H1 (cell line): ENCODE data around the gene CAPN13. TPM values are rescaled to one million over a fixed set of nuclear protein-coding genes. Genes with fewer than 3 reads are reported as not detected.

Source experiments
- CTCF ChIA-PET: fragments of 300-600 bp; sonication (Branson Sonifier 250); formaldehyde crosslinking; loops from one replicate; lab custom pipeline; 2021; ENCODE audit not compliant: partially characterized antibody; lab: Charles Lee
- POLR2A ChIA-PET: fragments of 300-600 bp; sonication (Branson Sonifier 250); formaldehyde crosslinking; loops from one replicate; lab custom pipeline; 2021; ENCODE audit warnings: inconsistent platforms; ENCODE audit not compliant: partially characterized antibody; lab: Charles Lee
- DNase-seq, 2 experiments: peaks; one replicate each; pipeline versions ENCODE4 v3.0.0 to v3.0.0-alpha.2; 2010 to 2022; ENCODE audit warnings: low spot score in 2 of 2, low read depth in 1 of 2, mixed read lengths in 1 of 2
- FAIRE-seq: peaks from 2 replicates; lab custom pipeline; 2011; peaks lifted over from hg19 to GRCh38; lab: Jason Lieb, UNC
- H2AFZ ChIP-seq: 2 replicates; pipeline ENCODE4 v1.8.1; 2012; ENCODE audit warnings: low read length, inconsistent platforms
- H2AK5ac ChIP-seq: 2 replicates; pipeline ENCODE4 v1.6.1; 2013; ENCODE audit warnings: low read depth, low read length
- H2BK120ac ChIP-seq: replicated peaks from 2 replicates; pipeline ENCODE3; 2013; ENCODE audit warnings: low read depth, low read length, inconsistent platforms
- H2BK12ac ChIP-seq: 2 replicates; pipeline ENCODE4 v1.6.1; 2013; ENCODE audit warnings: low read depth, low read length
- H2BK15ac ChIP-seq: 2 replicates; pipeline ENCODE4 v1.6.1; 2013; ENCODE audit warnings: low read length
- H2BK20ac ChIP-seq: 2 replicates; pipeline ENCODE4 v1.6.1; 2013; ENCODE audit warnings: low read length
- H2BK5ac ChIP-seq: 2 replicates; pipeline ENCODE4 v1.6.1; 2013; ENCODE audit warnings: low read depth, low read length
- H3K14ac ChIP-seq: 2 replicates; pipeline ENCODE4 v1.6.1; 2013; ENCODE audit warnings: inconsistent platforms; ENCODE audit not compliant: insufficient read length
- H3K18ac ChIP-seq: 2 replicates; pipeline ENCODE4 v1.6.1; 2013; ENCODE audit warnings: low read length; ENCODE audit errors: extremely low read depth
- H3K23ac ChIP-seq: 2 replicates; pipeline ENCODE4 v1.6.1; 2013; ENCODE audit warnings: inconsistent platforms; ENCODE audit not compliant: insufficient read length
- H3K23me2 ChIP-seq: 2 replicates; pipeline ENCODE4 v1.6.1; 2013; ENCODE audit warnings: low read depth, low read length
- H3K27ac ChIP-seq: 2 replicates; pipeline ENCODE4 v1.6.1; 2011; ENCODE audit warnings: low read depth, low read length, inconsistent platforms
- H3K27me3 ChIP-seq, 4 experiments: replicated peaks in 1 of 4; 1 replicate in 1 of 4; 2 replicates in 3 of 4; pipeline versions ENCODE4 v1.6.1 to v1.8.1; 2011 to 2013; ENCODE audit warnings: low read length in 3 of 4, mild to moderate bottlenecking in 3 of 4, inconsistent platforms in 2 of 4, mixed read lengths in 2 of 4, moderate library complexity in 1 of 4; ENCODE audit not compliant: control insufficient read depth in 3 of 4, insufficient read depth in 3 of 4; ENCODE audit errors: extremely low read depth in 1 of 4
- H3K36me3 ChIP-seq, 4 experiments: 2 replicates each; pipeline versions ENCODE4 v1.6.1 to v1.8.1; 2011 to 2013; ENCODE audit warnings: mild to moderate bottlenecking in 4 of 4, low read length in 3 of 4, moderate library complexity in 2 of 4, control low read depth in 1 of 4, inconsistent platforms in 1 of 4; ENCODE audit not compliant: insufficient read depth in 4 of 4, control insufficient read depth in 2 of 4
- H3K4ac ChIP-seq: replicated peaks from 2 replicates; pipeline ENCODE3; 2013; ENCODE audit warnings: low read length, low read depth, mixed read lengths, inconsistent platforms; ENCODE audit not compliant: insufficient read length
- H3K4me1 ChIP-seq, 4 experiments: replicated peaks in 1 of 4; 1 replicate in 1 of 4; 2 replicates in 3 of 4; pipeline versions ENCODE4 v1.6.1 to v1.8.1; 2011 to 2013; ENCODE audit warnings: low read length in 3 of 4, inconsistent platforms in 2 of 4, mixed read lengths in 1 of 4; ENCODE audit not compliant: insufficient read depth in 4 of 4, control insufficient read depth in 3 of 4
- H3K4me2 ChIP-seq, 2 experiments: 2 replicates each; pipeline versions ENCODE4 v1.6.1 to v1.8.1; 2011 to 2013; ENCODE audit warnings: low read depth in 2 of 2, low read length in 2 of 2, control low read depth in 1 of 2, inconsistent platforms in 1 of 2, mild to moderate bottlenecking in 1 of 2; ENCODE audit not compliant: insufficient read depth in 1 of 2
- H3K4me3 ChIP-seq, 4 experiments: fragments of 200-600, 300-600 bp in 1 of 4; sonication (generic), shearing (Covaris generic), sonication (Bioruptor Twin) in 1 of 4; 2 replicates each; pipeline versions ENCODE4 v1.5.1 to v1.8.1; 2011 to 2016; ENCODE audit warnings: low read length in 4 of 4, low read depth in 3 of 4, control low read depth in 2 of 4, inconsistent platforms in 2 of 4, mild to moderate bottlenecking in 2 of 4, mixed read lengths in 1 of 4, moderate library complexity in 1 of 4; ENCODE audit not compliant: insufficient read depth in 2 of 4; ENCODE audit errors: extremely low read depth in 1 of 4
- H3K56ac ChIP-seq: replicated peaks from 2 replicates; pipeline ENCODE3; 2013; ENCODE audit warnings: low read depth, mild to moderate bottlenecking, mixed read lengths, low read length, inconsistent platforms; ENCODE audit not compliant: insufficient read length
- H3K79me1 ChIP-seq: 2 replicates; pipeline ENCODE4 v1.6.1; 2013; ENCODE audit warnings: low read depth, low read length, control low read depth
- H3K79me2 ChIP-seq, 2 experiments: 2 replicates each; pipeline versions ENCODE4 v1.6.1 to v1.8.1; 2012 to 2013; ENCODE audit warnings: low read length in 2 of 2, mild to moderate bottlenecking in 2 of 2, inconsistent platforms in 1 of 2; ENCODE audit not compliant: insufficient read depth in 2 of 2, control insufficient read depth in 1 of 2
- H3K9ac ChIP-seq, 4 experiments: replicated peaks in 1 of 4; 1 replicate in 1 of 4; 2 replicates in 3 of 4; pipeline versions ENCODE4 v1.6.1 to v1.8.1; 2011 to 2013; ENCODE audit warnings: low read depth in 3 of 4, low read length in 3 of 4, control low read depth in 2 of 4, mild to moderate bottlenecking in 2 of 4, moderate library complexity in 2 of 4, inconsistent platforms in 1 of 4; ENCODE audit errors: extremely low read depth in 1 of 4
- H3K9me3 ChIP-seq, 2 experiments: 2 replicates each; pipeline versions ENCODE4 v1.6.1 to v1.8.1; 2012 to 2013; ENCODE audit warnings: mild to moderate bottlenecking in 2 of 2, moderate library complexity in 2 of 2, control low read depth in 1 of 2, inconsistent platforms in 1 of 2, low read depth in 1 of 2, low read length in 1 of 2, mixed read lengths in 1 of 2; ENCODE audit not compliant: insufficient read depth in 2 of 2
- H4K20me1 ChIP-seq, 2 experiments: replicated peaks in 1 of 2; 2 replicates each; pipeline versions ENCODE3 to v1.8.1; 2011 to 2013; ENCODE audit warnings: inconsistent platforms in 2 of 2, low read length in 2 of 2, mild to moderate bottlenecking in 1 of 2; ENCODE audit not compliant: insufficient read depth in 2 of 2, control insufficient read depth in 1 of 2
- H4K5ac ChIP-seq: 2 replicates; pipeline ENCODE4 v1.6.1; 2013; ENCODE audit warnings: low read length, low read depth, mixed read lengths, inconsistent platforms; ENCODE audit not compliant: insufficient read length
- H4K8ac ChIP-seq: 2 replicates; pipeline ENCODE4 v1.8.0; 2013; ENCODE audit warnings: mild to moderate bottlenecking, moderate library complexity, low read length, inconsistent platforms; ENCODE audit not compliant: insufficient read depth; ENCODE audit errors: extremely low read depth
- H4K91ac ChIP-seq: replicated peaks from 2 replicates; pipeline ENCODE3; 2013; ENCODE audit warnings: low read length, mixed read lengths, inconsistent platforms; ENCODE audit not compliant: insufficient read length
- ATF2 ChIP-seq: IDR thresholded peaks from 2 replicates; pipeline ENCODE4 v1.6.1; 2012; ENCODE audit warnings: low read length, inconsistent platforms
- HDAC2 ChIP-seq, 2 experiments: fragments of 300-600 bp in 1 of 2; sonication (generic) in 1 of 2; IDR thresholded peaks; 2 replicates each; pipeline ENCODE4 v1.6.1; 2011 to 2012; ENCODE audit warnings: low read depth in 2 of 2, low read length in 2 of 2, mild to moderate bottlenecking in 2 of 2, moderate library complexity in 2 of 2, borderline replicate concordance in 1 of 2, inconsistent platforms in 1 of 2
- NANOG ChIP-seq: IDR thresholded peaks from 2 replicates; pipeline ENCODE4 v1.6.1; 2011; ENCODE audit warnings: low read length, low read depth, mild to moderate bottlenecking, inconsistent platforms; ENCODE audit not compliant: insufficient read depth, poor library complexity, severe bottlenecking
- POU5F1 ChIP-seq: IDR thresholded peaks from 2 replicates; pipeline ENCODE4 v1.6.1; 2011; ENCODE audit warnings: low read depth, mild to moderate bottlenecking, low read length, moderate library complexity
- SAP30 ChIP-seq: fragments of 300-600 bp; sonication (generic); IDR thresholded peaks from 2 replicates; pipeline ENCODE4 v1.7.1; 2012; ENCODE audit warnings: low read length, moderate library complexity, mild to moderate bottlenecking, inconsistent platforms; ENCODE audit not compliant: insufficient read depth, insufficient replicate concordance
- SUZ12 ChIP-seq: fragments of 200-600 bp; sonication (generic); IDR thresholded peaks from 2 replicates; pipeline ENCODE4 v1.6.1; 2012; ENCODE audit warnings: mild to moderate bottlenecking, inconsistent platforms, low read length, moderate library complexity, mixed read lengths
- WGBS, 2 experiments: shearing (Covaris generic) in 1 of 2; methylation state at CpG; one replicate each; pipeline versions ENCODE4 v1.1.6 to v1.1.7; 2013 to 2015; ENCODE audit warnings: low lambda C conversion rate in 2 of 2, mixed read lengths in 2 of 2, inconsistent platforms in 1 of 2, low coverage in 1 of 2, missing lambda C conversion rate in 1 of 2; ENCODE audit not compliant: insufficient replicate concordance in 2 of 2, insufficient coverage in 1 of 2, insufficient read length in 1 of 2; ENCODE audit errors: extremely low coverage in 1 of 2, missing lambda C conversion rate in 1 of 2; 5-methylcytosine and 5-hydroxymethylcytosine counted together
- polyA plus RNA-seq, 7 experiments: library from polyadenylated mRNA; depleted of rRNA in 3 of 7; stranded (reverse) in 5 of 7; unstranded in 2 of 7; fragments of >200 nt in 5 of 7; fragments of 200-250 nt in 2 of 7; gene quantifications; 1 replicate in 5 of 7; 2 replicates in 1 of 7; 4 replicates in 1 of 7; pipeline versions ENCODE4 v1.2.1 to v1.2.3, GENCODE V29; 2011 to 2013; ENCODE audit warnings: missing spikeins in 2 of 7, mixed read lengths in 2 of 7
- total RNA-seq: library from RNA; stranded (reverse); fragmentation: NEBNext Ultra II Directional; extraction: Animal tissue kit (Norgen Biotek cat#: 25700); gene quantifications from 2 replicates; pipeline ENCODE4 v1.2.1, GENCODE V29; 2021

The CAPN13 gene
- total and polyA plus RNA-seq, 2 of the 8 experiments (the other 6 are each of a cell fraction or from before 2014, with no cell fraction given) = 2.4 TPM

- no peak overlapping the region for H2AFZ ChIP-seq
- H3K56ac ChIP-seq = no peak overlapping the region
- H3K4me1 ChIP-seq = no peaks in the 10 kb centered on the region
- no peak overlapping the region; the same call in 1 of the 2 replicates for H4K8ac ChIP-seq
- CTCF ChIA-PET = interaction anchor here (1.2 to 1.5 kb wide), 2 partner anchors 13 to 15 kb away, joined by 3 read pairs; no protein-coding TSS in a partner anchor
- no peak for FAIRE-seq
- POLR2A ChIA-PET = no interaction called here
- no peaks in the 10 kb centered on the region for H3K9me3 ChIP-seq
- no peaks in the 10 kb centered on the region for H3K79me2 ChIP-seq
- no peak overlapping the region for H3K23ac ChIP-seq
- no peak overlapping the region for H4K5ac ChIP-seq
- 86% methylated on average over 1 of the region's 1 CpG; no CpG with 5 or more reads in 1 of the 2 experiments for WGBS, 2 experiments
- no peak overlapping the region for H4K91ac ChIP-seq
- no peak overlapping the region for H2BK5ac ChIP-seq
- no peak overlapping the region for H3K4ac ChIP-seq
- TF ChIP-seq SAP30 (no peak), POU5F1 (no peak), ATF2 (no peak), HDAC2 (IDR thresholded peaks at IDR 0.05; ENCODE audit: borderline replicate concordance in 1 of 2, low read depth in 2 of 2, low read length in 2 of 2) (no peak), NANOG (no peak), SUZ12 (no peak)
- TF ChIP-seq, all 59 proteins: peak for 0
- Histone ChIP-seq H2AK5ac (no peak overlapping the region), H3K36me3 (no peaks in the 10 kb centered on the region), H2BK120ac (no peak overlapping the region), H2BK20ac (no peak overlapping the region), H3K14ac (no peak overlapping the region), H3K27me3 (no peaks in the 10 kb centered on the region), H3K79me1 (no peaks in the 10 kb centered on the region), H3K27ac (no peak overlapping the region), H3K18ac (no peak overlapping the region), H3K23me2 (no peaks in the 10 kb centered on the region), H3K4me2 (no peak overlapping the region), H2BK15ac (no peak overlapping the region), H3K4me3 (no peak overlapping the region), H2BK12ac (no peak overlapping the region), H3K9ac (no peak overlapping the region), H4K20me1 (no peaks in the 10 kb centered on the region)
- DNase-seq = no peak
Observed at GRCh38 chr2:30847329-30847728, 40.1 kb upstream of the CAPN13 start.
